SKM-1 (cell line): ENCODE measurements around the gene SPRR2A.
"Not testable (repeated sequence)": the region's sequence is repeated elsewhere in the genome, so short reads cannot be mapped to it uniquely, and the experiment has no call there.

Source experiments
- DNase-seq: peaks from one replicate; lab custom pipeline; 2025; ENCODE audit not compliant: unreplicated experiment; lab: John Stamatoyannopoulos, UW

SPRR2A gene

GRCh38 chr1:153057375-153057774 is at the start of gene SPRR2A:
Gene SPRR2A, minus strand, starts transcription at chr1:153057512. Its CDS starts 777 bp downstream, at chr1:153056735.
- DNase-seq, result no peak

DNA sequence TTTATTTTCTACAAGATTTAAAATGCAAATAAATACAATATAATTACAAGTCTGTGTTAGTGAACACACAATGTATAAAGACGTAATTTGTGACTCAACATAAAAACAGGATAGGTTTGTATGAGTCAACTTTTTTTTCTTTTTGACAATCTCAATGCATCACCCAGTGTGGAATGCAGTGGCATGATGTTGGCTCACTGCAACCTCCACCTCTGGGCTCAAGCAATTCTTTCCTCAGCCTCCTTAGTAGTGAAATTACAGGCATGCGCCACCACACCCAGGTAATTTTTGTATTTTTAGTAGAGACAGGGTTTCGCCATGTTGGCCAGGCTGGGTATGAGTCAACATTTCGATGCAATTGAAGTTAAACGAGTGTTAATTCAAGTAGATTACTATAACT is 42.9 kb upstream of the SPRR2A start:
- DNase-seq, result no peak

- DNase-seq, result no peak
Observed at GRCh38 chr1:153099461-153100045, 42.2 kb upstream of the SPRR2A start.

DNA sequence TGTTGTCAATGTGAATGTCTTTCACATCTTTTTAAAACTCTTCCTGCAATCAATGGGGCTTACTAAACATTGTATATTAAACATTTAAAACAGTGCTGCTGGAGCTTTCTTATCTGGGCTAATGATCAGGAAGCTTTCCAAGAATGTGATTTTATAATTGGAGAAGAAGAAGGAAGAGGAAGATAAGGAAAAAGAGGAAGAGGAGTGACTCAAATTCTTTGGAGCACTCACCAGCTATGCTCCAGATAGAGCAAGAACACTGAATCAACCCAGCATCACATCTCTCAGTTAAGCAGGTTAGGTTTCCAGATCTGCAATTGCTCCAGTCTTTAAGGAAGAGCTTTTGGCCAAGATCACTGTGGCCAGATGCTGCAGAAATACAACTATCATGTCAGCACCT is 38.5 kb upstream of the SPRR2A start:
- no peak for DNase-seq

DNA sequence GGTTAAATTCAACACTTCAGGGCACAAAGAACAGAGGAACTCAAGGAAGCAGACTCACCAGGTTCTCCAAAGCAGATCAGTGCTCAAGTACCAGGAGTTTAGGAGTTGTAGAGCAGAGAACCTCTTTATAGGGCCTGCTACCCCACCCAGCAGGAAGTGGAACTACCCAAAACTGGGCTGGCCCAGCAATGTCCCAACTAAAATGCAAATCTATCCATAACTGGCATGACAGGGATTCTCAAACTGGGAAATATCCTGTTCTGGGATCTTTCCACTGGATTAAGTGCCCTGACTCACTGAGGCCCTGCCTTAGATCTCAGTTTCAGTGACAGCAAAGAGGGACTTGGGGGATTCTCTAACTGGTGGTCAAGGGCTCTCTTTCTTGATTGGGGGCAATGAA is 37.1 kb upstream of the SPRR2A start, which contains the start of gene SPRR2E:
SPRR2E (minus strand) TSS at position 101 of the 400 bp plus-strand sequence. CDS start 775 bp downstream, outside the sequence.
- no peak for DNase-seq

DNA sequence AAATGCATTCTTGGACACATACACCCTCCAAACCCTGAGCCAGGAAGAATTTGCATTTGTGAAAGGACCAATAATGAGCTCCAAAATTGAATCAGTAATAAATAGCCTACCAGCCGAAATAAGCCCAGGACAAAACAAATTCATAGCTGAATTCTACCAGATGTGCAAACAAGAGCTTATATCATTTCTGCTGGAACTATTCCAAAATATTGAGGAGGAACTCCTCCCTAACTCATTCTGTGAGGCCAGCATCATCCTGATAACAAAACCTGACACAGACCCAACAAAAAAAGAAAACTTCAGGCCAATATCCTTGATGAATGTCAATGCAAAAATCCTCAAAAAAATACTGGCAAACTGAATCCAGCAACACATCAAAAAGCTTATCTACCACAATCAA is 30.3 kb upstream of the SPRR2A start:
- DNase-seq, result no peak

GRCh38 chr1:153081736-153082135 is 24.4 kb upstream of the SPRR2A start:
- DNase-seq, result no peak

DNA sequence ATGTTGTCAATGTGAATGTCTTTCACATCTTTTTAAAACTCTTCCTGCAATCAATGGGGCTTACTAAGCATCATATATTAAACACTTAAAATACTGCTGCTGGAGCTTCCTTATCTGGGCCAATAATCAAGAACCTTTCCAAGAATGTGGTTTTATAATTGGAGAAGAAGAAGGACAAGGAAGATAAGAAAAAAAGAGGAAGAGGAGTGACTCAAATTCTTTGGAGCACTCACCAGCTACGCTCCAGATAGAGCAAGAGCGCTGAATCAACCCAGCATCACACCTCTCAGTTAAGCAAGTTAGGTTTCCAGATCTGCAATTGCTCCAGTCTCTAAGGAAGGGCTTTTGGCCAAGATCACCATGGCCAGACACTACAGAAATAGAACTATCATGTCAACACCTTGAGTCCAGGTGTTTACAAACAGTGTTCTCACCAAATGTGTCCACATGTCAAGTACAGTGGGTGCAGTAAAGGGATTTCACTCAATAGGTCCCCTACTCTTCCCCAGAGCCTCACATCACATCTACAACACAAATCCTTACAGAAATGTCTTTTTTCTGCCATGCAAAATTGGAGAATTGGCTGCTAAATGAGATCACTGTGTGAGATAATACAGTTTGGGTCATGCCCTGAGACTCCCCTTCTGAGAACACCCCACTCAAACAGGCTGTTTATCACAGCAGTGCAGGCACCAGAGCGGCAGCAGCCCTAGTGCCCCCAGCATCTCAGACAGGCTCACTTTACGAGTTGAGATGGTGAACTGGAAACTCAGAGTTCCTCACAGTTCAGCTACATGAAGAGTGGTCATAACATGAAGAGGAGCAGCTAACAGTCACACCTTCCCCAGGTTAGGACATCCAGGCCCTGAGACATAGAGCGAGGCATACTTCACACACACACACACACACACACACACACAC is 15.8 kb upstream of the SPRR2A start:
- DNase-seq, result no peak

DNA sequence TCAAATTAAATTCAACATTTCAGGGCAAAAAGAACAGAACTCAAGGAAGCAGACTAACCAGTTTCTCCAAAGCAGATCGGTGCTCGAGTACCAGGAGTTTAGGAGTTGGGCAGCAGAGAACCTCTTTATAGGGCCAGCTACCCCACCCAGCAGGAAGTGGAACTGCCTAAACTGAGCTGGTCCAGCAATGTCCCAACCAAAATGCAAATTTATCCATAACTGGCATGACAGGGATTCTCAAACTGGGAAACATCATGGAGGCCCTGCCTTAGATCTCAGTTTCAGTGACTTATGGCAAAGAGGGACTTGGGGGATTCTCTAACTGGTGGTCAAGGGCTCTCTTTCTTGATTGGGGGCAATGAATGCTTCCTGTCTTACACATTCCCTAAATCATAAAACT is 14.2 kb upstream of the SPRR2A start, which contains the start of gene SPRR2B:
SPRR2B (minus strand) TSS at position 101 of the 400 bp plus-strand sequence. CDS start 772 bp downstream, outside the sequence.
- no peak for DNase-seq

- DNase-seq, result no peak
Observed at GRCh38 chr1:153070243-153070642, 12.9 kb upstream of the SPRR2A start.

GRCh38 chr1:153058826-153059784 is 1.8 kb upstream of the SPRR2A start:
- no peak for DNase-seq

DNA sequence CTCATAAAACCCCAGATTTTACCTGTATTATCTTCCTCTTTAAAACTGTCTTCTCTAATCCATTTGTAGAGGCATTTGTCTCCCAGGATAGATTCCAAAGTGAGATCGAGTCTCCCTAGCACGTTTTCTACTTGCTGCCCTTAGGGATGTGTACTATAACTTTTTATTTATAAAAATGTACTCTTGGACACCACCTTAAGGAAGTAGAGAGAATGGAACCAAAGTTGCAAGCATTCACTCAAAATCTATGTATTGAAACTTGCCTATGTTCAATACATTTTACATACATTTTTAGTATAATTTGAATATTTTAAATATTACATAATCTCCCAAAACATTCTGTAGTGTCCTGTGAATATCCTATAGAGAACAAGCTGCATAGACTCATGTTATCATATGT is 842 bp upstream of the SPRR2A start:
- DNase-seq, result no peak

GRCh38 chr1:153056111-153056510 is 1.2 kb downstream of the SPRR2A start:
- not testable (repeated sequence) for DNase-seq

DNA sequence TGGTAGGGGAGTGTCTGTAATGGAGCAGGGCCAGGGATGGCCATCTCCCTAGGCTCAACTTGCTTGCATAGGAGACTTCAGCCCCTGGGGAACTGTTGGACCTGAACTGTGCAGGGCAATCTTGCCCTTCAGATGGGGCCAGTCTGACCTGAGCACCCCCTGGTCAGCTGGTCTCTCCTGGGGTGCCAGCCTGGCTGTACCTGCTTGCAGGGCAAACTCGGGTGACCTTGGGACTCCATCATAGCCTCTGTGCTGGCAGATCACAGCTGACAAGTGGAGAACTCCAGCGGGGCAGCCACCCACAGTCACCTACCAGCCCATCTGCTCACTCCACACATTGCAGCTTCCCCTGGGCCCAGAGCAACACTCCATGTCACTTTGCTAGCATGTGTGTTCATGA is 8.1 kb downstream of the SPRR2A start:
- no peak for DNase-seq

GRCh38 chr1:153040950-153041631 is 16.2 kb downstream of the SPRR2A start, which contains the start of gene SPRR2D:
Gene SPRR2D, minus strand, starts transcription at chr1:153041120. Its CDS starts 774 bp downstream, at chr1:153040346.
- no peak for DNase-seq

DNA sequence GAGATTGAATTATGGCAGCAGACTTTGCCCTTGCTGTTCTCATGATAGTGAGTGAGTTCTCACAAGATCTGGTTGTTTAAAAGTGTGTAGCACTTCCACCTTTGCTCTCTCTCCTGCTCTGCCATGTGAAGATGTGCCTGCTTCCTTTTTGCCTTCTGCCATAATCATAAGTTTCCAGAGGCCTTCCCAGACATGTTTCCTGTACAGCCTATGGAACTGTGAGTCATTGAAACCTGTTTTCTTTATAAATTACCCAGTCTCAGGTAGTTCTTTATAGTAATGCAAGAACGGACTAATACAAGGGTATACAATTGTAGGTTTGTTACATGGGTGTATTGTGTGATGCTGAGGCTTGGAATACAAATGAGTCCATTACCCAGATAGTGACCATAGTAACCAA is 22.1 kb downstream of the SPRR2A start:
- DNase-seq, result no peak

GRCh38 chr1:153032677-153033308 is 24.5 kb downstream of the SPRR2A start:
- no peak for DNase-seq

DNA sequence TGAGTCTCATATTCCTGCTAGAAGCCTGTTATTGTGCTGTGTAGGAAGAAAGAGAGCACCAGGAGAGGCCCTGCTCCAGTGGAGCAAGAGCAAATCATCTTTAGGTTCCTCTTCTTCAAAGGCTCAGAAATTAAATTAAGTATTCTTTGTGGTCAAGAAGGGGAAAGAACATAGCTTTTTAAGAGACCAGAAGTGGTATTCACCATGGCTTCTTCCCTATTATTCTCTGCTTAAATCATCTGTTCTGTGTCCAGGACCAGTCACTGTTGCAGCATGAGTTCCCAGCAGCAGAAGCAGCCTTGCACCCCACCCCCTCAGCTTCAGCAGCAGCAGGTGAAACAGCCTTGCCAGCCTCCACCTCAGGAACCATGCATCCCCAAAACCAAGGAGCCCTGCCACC is 25.2 kb downstream of the SPRR2A start:
- no peak for DNase-seq

DNA sequence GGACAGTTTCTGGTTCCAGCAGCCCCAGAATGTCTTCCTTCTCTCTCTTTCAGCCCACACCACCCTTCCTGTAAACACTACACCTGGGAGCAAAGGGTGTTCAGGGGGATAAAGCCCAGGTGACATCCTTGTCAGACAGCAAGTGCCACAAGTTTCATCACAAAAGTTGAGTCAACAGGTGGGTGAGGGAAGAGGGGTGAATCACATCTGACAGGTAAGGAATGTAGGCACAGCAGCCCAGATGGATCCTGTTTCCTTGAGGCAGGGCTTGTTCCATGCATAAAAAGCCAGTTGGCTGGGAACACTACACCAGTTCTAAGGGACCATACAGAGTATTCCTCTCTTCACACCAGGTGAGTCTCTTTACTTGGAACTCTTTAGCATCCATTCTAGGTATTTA is 26.4 kb downstream of the SPRR2A start, which contains the start of gene SPRR1B:
SPRR1B (plus strand) TSS at position 309 of the 400 bp plus-strand sequence. CDS start 1,143 bp downstream, outside the sequence.
- no peak for DNase-seq

- DNase-seq, result no peak
Observed at GRCh38 chr1:153028766-153029165, 28.5 kb downstream of the SPRR2A start.
